MM.1S (cell line): ENCODE data around the gene SPOCK1.

Source experiments
- DNase-seq: peaks from one replicate; pipeline ENCODE4 v3.0.0-alpha.2; 2015
- H2AFZ ChIP-seq: fragments of 300-600 bp; sonication (generic); 2 replicates; pipeline ENCODE4 v1.6.0; 2016; ENCODE audit warnings: antibody characterized with exemption, low read length
- H3F3A ChIP-seq: fragments of 300-600 bp; sonication (generic); 2 replicates; pipeline ENCODE4 v1.6.1; 2016; ENCODE audit warnings: mild to moderate bottlenecking, antibody characterized with exemption, low read length, moderate library complexity, mixed read lengths; ENCODE audit not compliant: insufficient read depth
- H3K27ac ChIP-seq: fragments of 300-600 bp; sonication (generic); 2 replicates; pipeline ENCODE4 v1.5.1; 2016; ENCODE audit warnings: mild to moderate bottlenecking, low read length
- H3K27me3 ChIP-seq: fragments of 300-600 bp; sonication (generic); replicated peaks from 2 replicates; pipeline ENCODE4 v1.6.0; 2016; ENCODE audit warnings: low read length; ENCODE audit not compliant: insufficient read depth
- H3K36me3 ChIP-seq: fragments of 300-600 bp; sonication (generic); replicated peaks from 2 replicates; pipeline ENCODE4 v1.6.1; 2016; ENCODE audit warnings: mild to moderate bottlenecking, low read length, mixed read lengths; ENCODE audit not compliant: insufficient read depth
- H3K4me1 ChIP-seq: fragments of 300-600 bp; sonication (generic); 2 replicates; pipeline ENCODE4 v1.6.1; 2016; ENCODE audit warnings: low read length, mixed read lengths
- H3K4me2 ChIP-seq: fragments of 300-600 bp; sonication (generic); 2 replicates; pipeline ENCODE4 v1.6.0; 2016; ENCODE audit warnings: low read depth, low read length
- H3K4me3 ChIP-seq: fragments of 300-600 bp; sonication (generic); 2 replicates; pipeline ENCODE4 v1.5.1; 2016; ENCODE audit warnings: low read length, mixed read lengths
- H3K79me2 ChIP-seq: fragments of 300-600 bp; sonication (generic); 2 replicates; pipeline ENCODE4 v1.6.1; 2016; ENCODE audit warnings: mixed run types, low read length, mixed read lengths
- H3K9ac ChIP-seq: fragments of 300-600 bp; sonication (generic); 2 replicates; pipeline ENCODE4 v1.6.1; 2016; ENCODE audit warnings: low read length, mixed read lengths
- H3K9me2 ChIP-seq: fragments of 300-600 bp; sonication (generic); replicated peaks from 2 replicates; pipeline ENCODE4 v1.6.1; 2016; ENCODE audit warnings: mild to moderate bottlenecking, low read length, mixed read lengths; ENCODE audit not compliant: insufficient read depth
- H3K9me3 ChIP-seq: fragments of 300-600 bp; sonication (generic); replicated peaks from 2 replicates; pipeline ENCODE4 v1.6.1; 2016; ENCODE audit warnings: mild to moderate bottlenecking, low read length, mixed read lengths; ENCODE audit not compliant: insufficient read depth
- H4K20me1 ChIP-seq: fragments of 300-600 bp; sonication (generic); 2 replicates; pipeline ENCODE4 v1.6.1; 2016; ENCODE audit warnings: mild to moderate bottlenecking, low read length, moderate library complexity, mixed read lengths; ENCODE audit not compliant: insufficient read depth
- EZH2 ChIP-seq: fragments of 300-600 bp; sonication (generic); optimal IDR thresholded peaks from 2 replicates; pipeline ENCODE3; 2017; ENCODE audit warnings: low read depth, mild to moderate bottlenecking, antibody characterized with exemption, low read length, mixed read lengths
- EZH2phosphoT487 ChIP-seq: fragments of 300-600 bp; sonication (generic); IDR thresholded peaks from 2 replicates; pipeline ENCODE4 v1.6.1; 2018; ENCODE audit warnings: antibody characterized with exemption, low read length
- TF ChIP-seq, protein P1 (sequence below): fragments of 300-600 bp; sonication (generic); IDR thresholded peaks from 2 replicates; pipeline ENCODE4 v1.5.1; 2016; ENCODE audit warnings: antibody characterized with exemption, low read length, mixed read lengths

The SPOCK1 gene

DNA sequence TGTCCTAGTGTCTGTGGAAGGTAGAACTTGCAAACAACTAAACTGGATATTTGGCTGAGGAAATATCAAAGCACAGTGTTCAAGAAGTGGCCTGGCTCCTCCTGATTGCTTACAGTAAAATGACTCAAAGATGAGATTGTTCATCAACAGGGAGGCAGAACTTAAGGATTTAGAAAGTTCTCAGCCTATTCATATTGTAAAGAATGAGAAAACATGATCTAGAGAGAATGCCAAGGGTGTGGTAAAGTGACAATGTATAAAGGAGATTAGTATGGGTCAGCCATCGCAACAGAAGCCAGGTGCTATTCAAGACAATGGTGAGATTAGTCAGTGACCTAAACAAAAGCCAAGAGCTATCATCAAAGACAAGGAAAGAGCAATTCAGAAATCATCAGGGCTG, 372.3 kb downstream of the SPOCK1 start:
- Histone ChIP-seq H2AFZ (no peak overlapping the region), H3K4me2 (no peak overlapping the region), H3K9me3 (no peaks in the 10 kb centered on the region), H3K4me1 (no peaks in the 10 kb centered on the region), H3K4me3 (no peak overlapping the region), H3K27me3 (no peaks in the 10 kb centered on the region), H3F3A (no peaks in the 10 kb centered on the region), H3K9ac (no peak overlapping the region), H3K79me2 (no peaks in the 10 kb centered on the region), H3K27ac (no peak overlapping the region), H4K20me1 (no peaks in the 10 kb centered on the region), H3K9me2 (no peaks in the 10 kb centered on the region), H3K36me3 (no peaks in the 10 kb centered on the region)
- DNase-seq = no peak
- TF ChIP-seq EZH2 (no peak), EZH2phosphoT487 (no peak)
- TF ChIP-seq, protein P1, sequence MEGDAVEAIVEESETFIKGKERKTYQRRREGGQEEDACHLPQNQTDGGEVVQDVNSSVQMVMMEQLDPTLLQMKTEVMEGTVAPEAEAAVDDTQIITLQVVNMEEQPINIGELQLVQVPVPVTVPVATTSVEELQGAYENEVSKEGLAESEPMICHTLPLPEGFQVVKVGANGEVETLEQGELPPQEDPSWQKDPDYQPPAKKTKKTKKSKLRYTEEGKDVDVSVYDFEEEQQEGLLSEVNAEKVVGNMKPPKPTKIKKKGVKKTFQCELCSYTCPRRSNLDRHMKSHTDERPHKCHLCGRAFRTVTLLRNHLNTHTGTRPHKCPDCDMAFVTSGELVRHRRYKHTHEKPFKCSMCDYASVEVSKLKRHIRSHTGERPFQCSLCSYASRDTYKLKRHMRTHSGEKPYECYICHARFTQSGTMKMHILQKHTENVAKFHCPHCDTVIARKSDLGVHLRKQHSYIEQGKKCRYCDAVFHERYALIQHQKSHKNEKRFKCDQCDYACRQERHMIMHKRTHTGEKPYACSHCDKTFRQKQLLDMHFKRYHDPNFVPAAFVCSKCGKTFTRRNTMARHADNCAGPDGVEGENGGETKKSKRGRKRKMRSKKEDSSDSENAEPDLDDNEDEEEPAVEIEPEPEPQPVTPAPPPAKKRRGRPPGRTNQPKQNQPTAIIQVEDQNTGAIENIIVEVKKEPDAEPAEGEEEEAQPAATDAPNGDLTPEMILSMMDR = no peak

DNA sequence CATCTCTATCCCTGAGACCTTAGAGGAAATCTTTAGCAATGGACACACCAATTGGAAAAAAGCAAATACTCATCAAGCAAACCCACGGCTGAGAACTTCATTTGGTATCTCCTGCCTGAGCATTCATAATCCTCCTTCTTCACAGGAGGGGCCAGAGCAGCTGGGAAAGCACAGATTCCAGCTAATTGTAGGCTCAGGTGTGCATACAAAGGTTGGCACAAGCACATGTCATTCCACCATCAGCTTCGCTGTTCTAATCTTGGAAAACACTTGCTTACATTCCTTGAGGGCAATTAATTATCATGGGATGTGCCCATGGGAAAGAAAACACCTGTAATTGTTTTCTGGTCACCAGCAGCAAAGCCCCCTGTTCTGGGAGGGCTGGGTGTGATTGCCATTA, 376.6 kb downstream of the SPOCK1 start:
- Histone ChIP-seq H3K27ac (no peak overlapping the region), H3K9ac (no peak overlapping the region), H4K20me1 (no peaks in the 10 kb centered on the region), H3K4me1 (no peaks in the 10 kb centered on the region), H2AFZ (no peak overlapping the region), H3K27me3 (no peaks in the 10 kb centered on the region), H3K36me3 (no peaks in the 10 kb centered on the region), H3K79me2 (no peaks in the 10 kb centered on the region), H3K4me2 (no peak overlapping the region), H3K9me2 (no peaks in the 10 kb centered on the region), H3F3A (no peaks in the 10 kb centered on the region), H3K9me3 (no peaks in the 10 kb centered on the region), H3K4me3 (no peak overlapping the region)
- DNase-seq = no peak
- TF ChIP-seq, protein P1 = no peak
- TF ChIP-seq EZH2 (no peak), EZH2phosphoT487 (no peak)

DNA sequence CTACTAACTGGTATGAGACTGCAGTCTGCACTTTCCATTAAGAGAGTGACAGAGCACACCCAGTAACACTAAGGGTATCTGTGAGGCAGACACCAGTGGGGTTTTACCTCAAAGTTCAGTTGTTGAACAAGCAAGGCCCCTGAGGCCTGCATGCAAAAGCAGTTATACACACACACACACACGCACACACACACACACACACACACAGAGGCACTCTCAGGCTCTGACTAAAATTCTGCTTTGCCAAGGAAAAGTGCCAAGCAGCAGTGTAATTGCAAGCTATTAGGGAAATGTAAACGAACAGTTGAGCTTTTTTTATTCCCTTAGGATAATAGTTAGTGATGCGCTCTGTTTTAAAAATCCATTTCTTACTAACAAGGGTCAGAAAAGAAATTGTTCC, 377.1 kb downstream of the SPOCK1 start:
- Histone ChIP-seq H3K36me3 (no peaks in the 10 kb centered on the region), H3K79me2 (no peaks in the 10 kb centered on the region), H3K9ac (no peak overlapping the region), H3K9me2 (no peaks in the 10 kb centered on the region), H4K20me1 (no peaks in the 10 kb centered on the region), H2AFZ (no peak overlapping the region), H3K27me3 (no peaks in the 10 kb centered on the region), H3K4me2 (no peak overlapping the region), H3K9me3 (no peaks in the 10 kb centered on the region), H3K27ac (no peak overlapping the region), H3K4me1 (no peaks in the 10 kb centered on the region), H3K4me3 (no peak overlapping the region), H3F3A (no peaks in the 10 kb centered on the region)
- TF ChIP-seq, protein P1 = no peak
- TF ChIP-seq EZH2phosphoT487 = no peak
- TF ChIP-seq EZH2 = no peak
- DNase-seq = no peak
